Activated B cell treated with CpG ODN at 0.5 μM for 24 hours (primary cell): ENCODE measurements around the gene ZDHHC22. TPM values are rescaled to one million over a fixed set of nuclear protein-coding genes. Genes with fewer than 3 reads are reported as not detected.

Experiments used
- ATAC-seq: fragments of 200-7000 bp; cut with Tn5 transposase; one replicate; pipeline ENCODE4 v1.10.0; 2021; ENCODE audit warnings: low read depth, mild to moderate bottlenecking, moderate library complexity
- CTCF ChIA-PET: fragments of 350-600 bp; sonication (Branson Sonifier 250); formaldehyde crosslinking; loops from one replicate; lab custom pipeline; 2021; ENCODE audit warnings: antibody characterized with exemption; lab: Charles Lee
- POLR2A ChIA-PET: fragments of 350-600 bp; sonication (Branson Sonifier 250); formaldehyde crosslinking; loops from one replicate; lab custom pipeline; 2021; ENCODE audit warnings: antibody characterized with exemption; lab: Charles Lee
- DNase-seq: peaks from one replicate; pipeline ENCODE4 v3.0.0; 2022
- H3K27ac Mint-ChIP-seq: one replicate; pipeline ENCODE4 v1.8.0; 2020; ENCODE audit warnings: mixed read lengths
- H3K27me3 Mint-ChIP-seq: one replicate; pipeline ENCODE4 v1.8.0; 2021; ENCODE audit warnings: mixed read lengths
- H3K36me3 Mint-ChIP-seq: one replicate; pipeline ENCODE4 v1.8.0; 2021; ENCODE audit warnings: low read depth, mixed read lengths
- H3K4me1 Mint-ChIP-seq: one replicate; pipeline ENCODE4 v1.8.0; 2021; ENCODE audit warnings: mixed read lengths
- H3K4me3 Mint-ChIP-seq: one replicate; pipeline ENCODE4 v1.8.0; 2020; ENCODE audit warnings: mild to moderate bottlenecking, mixed read lengths
- H3K9me3 Mint-ChIP-seq: one replicate; pipeline ENCODE4 v1.8.0; 2020; ENCODE audit warnings: mixed read lengths
- CTCF ChIP-seq: fragments of 200-600 bp; IDR thresholded peaks from one replicate; pipeline ENCODE4 v1.8.0; 2022; ENCODE audit warnings: antibody characterized with exemption, mild to moderate bottlenecking
- intact Hi-C: fragments of 100-400 bp; cut with micrococcal nuclease; formaldehyde crosslinking; loops from one replicate; pipeline ENCODE4 v1.15.1; 2024
- total RNA-seq: library from RNA; stranded (reverse); gene quantifications from 2 replicates; pipeline ENCODE4 v1.2.3, GENCODE V29; 2022

Gene ZDHHC22
- total RNA-seq, 1 donor from 2014 or later, result not detected

GRCh38 chr14:77098529-77099353 is 42.9 kb downstream of the ZDHHC22 start:
- H3K27me3 Mint-ChIP-seq, result no peaks in the 10 kb centered on the region
- TF ChIP-seq CTCF, result no peak
- ChIA-PET POLR2A (interaction anchor here (0.7 to 11.9 kb wide), 9 partner anchors 10 to 286 kb away, joined by 3 to 329 read pairs (median 7); partner anchors contain the start of genes ANGEL1, GSTZ1 and POMT2), CTCF (interaction anchor here (0.7 to 11.3 kb wide), 6 partner anchors 8 to 53 kb away, joined by 3 to 112 read pairs (median 4); no protein-coding TSS in a partner anchor)
- peak overlapping the region; percentile 98 for H3K27ac Mint-ChIP-seq
- H3K4me3 Mint-ChIP-seq, result peak overlapping the region; percentile 99
- no peaks in the 10 kb centered on the region for H3K9me3 Mint-ChIP-seq
- intact Hi-C loops, result loop anchor here (1.0 to 5.0 kb wide), 9 partner anchors 10 to 360 kb away; partner anchors contain the start of genes AHSA1, ANGEL1, GSTZ1 and IRF2BPL
- ATAC-seq, result no peak
- DNase-seq, result no peak
- peaks cover 79% of the 10 kb centered on the region for H3K4me1 Mint-ChIP-seq
- peaks cover 14% of the 10 kb centered on the region for H3K36me3 Mint-ChIP-seq

- peak; percentile 86 for ATAC-seq
- no peak for TF ChIP-seq CTCF
- ChIA-PET POLR2A (interaction anchor here (0.6 to 11.9 kb wide), 10 partner anchors 14 to 501 kb away, joined by 3 to 329 read pairs (median 5); partner anchors contain the start of genes ANGEL1, GSTZ1, IRF2BPL and POMT2), CTCF (interaction anchor here (0.7 to 11.3 kb wide), 6 partner anchors 11 to 218 kb away, joined by 3 to 112 read pairs (median 7); no protein-coding TSS in a partner anchor)
- H3K4me3 Mint-ChIP-seq, result peak within 1 kb of the TSS; percentile 99
- intact Hi-C loops, result loop anchor here (1.0 to 5.0 kb wide), 9 partner anchors 10 to 360 kb away; partner anchors contain the start of genes AHSA1, ANGEL1, GSTZ1 and IRF2BPL
- H3K4me1 Mint-ChIP-seq, result peaks cover 72% of the 10 kb centered on the region
- H3K36me3 Mint-ChIP-seq, result peaks cover 13% of the 10 kb centered on the region
- no peaks in the 10 kb centered on the region for H3K9me3 Mint-ChIP-seq
- peak; percentile 96 for DNase-seq
- no peaks in the 10 kb centered on the region for H3K27me3 Mint-ChIP-seq
- peak within 1 kb of the TSS; percentile 98 for H3K27ac Mint-ChIP-seq
Observed at GRCh38 chr14:77097700-77098528, 43.7 kb downstream of the ZDHHC22 start, which contains the start of gene CIPC. TSS of gene CIPC (plus strand) at chr14:77098258. CDS start at chr14:77105709, 7,451 bp downstream.

GRCh38 chr14:77097006-77097699 is 44.4 kb downstream of the ZDHHC22 start:
- POLR2A ChIA-PET, result interaction anchor here (0.6 to 11.9 kb wide), 8 partner anchors 25 to 502 kb away, joined by 3 to 329 read pairs (median 4); partner anchors contain the start of genes ANGEL1, GSTZ1, IRF2BPL and POMT2
- H3K4me3 Mint-ChIP-seq, result peak overlapping the region; percentile 99
- H3K27me3 Mint-ChIP-seq, result no peaks in the 10 kb centered on the region
- DNase-seq (no peak), ATAC-seq (no peak)
- intact Hi-C loops, result loop anchor here (5.0 kb wide), 1 partner anchor 280 kb away; the partner anchor contains the start of genes SAMD15 and TMED8
- no peaks in the 10 kb centered on the region for H3K9me3 Mint-ChIP-seq
- peak overlapping the region; percentile 98 for H3K27ac Mint-ChIP-seq
- H3K4me1 Mint-ChIP-seq, result peaks cover 64% of the 10 kb centered on the region
- H3K36me3 Mint-ChIP-seq, result peaks cover 9% of the 10 kb centered on the region
- no peak for TF ChIP-seq CTCF
- CTCF ChIA-PET, result interaction anchor here (0.6 to 11.3 kb wide), 7 partner anchors 21 to 222 kb away, joined by 3 to 112 read pairs (median 5); no protein-coding TSS in a partner anchor

- intact Hi-C loops, result loop anchor here (1.0 to 5.0 kb wide), 3 partner anchors 24 to 283 kb away; partner anchors contain the start of genes SAMD15 and TMED8
- ChIA-PET CTCF (interaction anchor here (0.6 to 11.3 kb wide), 13 partner anchors 9 to 384 kb away, joined by 3 to 112 read pairs (median 6); no protein-coding TSS in a partner anchor), POLR2A (interaction anchor here (11.9 kb wide), 1 partner anchor 27 kb away, joined by 329 read pairs; no protein-coding TSS in a partner anchor)
- no peaks in the 10 kb centered on the region for H3K27me3 Mint-ChIP-seq
- H3K4me1 Mint-ChIP-seq, result peaks cover 41% of the 10 kb centered on the region
- no peak for ATAC-seq
- H3K36me3 Mint-ChIP-seq, result peaks cover 9% of the 10 kb centered on the region
- TF ChIP-seq CTCF, result no peak
- H3K4me3 Mint-ChIP-seq, result peak overlapping the region; percentile 33
- H3K9me3 Mint-ChIP-seq, result peaks cover 4% of the 10 kb centered on the region
- H3K27ac Mint-ChIP-seq, result peak overlapping the region; percentile 38
- peak; percentile 47 for DNase-seq
Observed at GRCh38 chr14:77094672-77095284, 46.8 kb downstream of the ZDHHC22 start.
